Stimulated activated CD4-positive, alpha-beta T cell treated with anti-CD3 and anti-CD28 coated beads, Interleukin-12 subunit alpha, Interleukin-12 subunit beta, amount 100 ng/mL, for 4 hours (primary cell): ENCODE data around the gene NR6A1.
"Not testable (repeated sequence)": the region's sequence is repeated elsewhere in the genome, so short reads cannot be mapped to it uniquely, and the experiment has no call there.

Source experiments
- DNase-seq: peaks from one replicate; pipeline ENCODE4 v3.0.0-alpha.2; 2020

Gene NR6A1

DNA sequence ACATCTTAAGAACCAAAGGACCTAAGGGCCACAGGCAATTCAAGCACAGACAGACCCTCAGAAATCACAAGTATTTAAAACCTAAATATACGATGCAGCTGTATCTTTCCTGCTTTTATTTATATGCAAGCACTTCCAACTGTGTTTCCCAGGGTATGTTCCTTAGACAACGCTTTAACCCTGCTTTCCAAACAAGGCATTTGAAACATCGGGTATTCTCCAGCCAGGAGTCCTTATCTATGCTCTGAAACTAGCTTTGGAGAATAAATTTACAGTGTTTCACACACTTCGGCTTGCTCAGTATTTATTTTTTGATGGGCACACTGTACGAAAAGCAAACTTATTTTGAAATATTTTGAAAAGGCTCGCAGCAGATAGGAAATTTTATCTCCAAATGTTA lies 13.5 kb downstream of the NR6A1 start:
- no peak for DNase-seq

DNA sequence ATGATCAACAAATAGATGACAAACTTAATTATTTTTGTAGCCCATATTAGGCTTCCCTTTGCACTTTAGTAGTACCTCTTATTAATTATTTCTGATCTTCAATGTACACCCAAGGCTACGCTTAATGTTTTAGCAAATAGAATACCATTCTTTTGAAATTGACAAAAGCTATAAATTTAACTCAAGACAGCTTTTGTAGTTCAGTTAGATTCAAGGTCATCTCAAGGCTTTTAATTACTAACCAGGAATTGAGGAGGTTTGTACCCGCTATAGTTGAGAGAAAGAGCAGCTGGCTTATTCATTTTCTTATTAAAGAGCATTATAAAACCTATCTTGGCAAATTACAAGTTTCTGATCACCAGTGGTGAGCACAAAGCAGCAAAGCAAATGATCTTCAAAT lies 15.1 kb downstream of the NR6A1 start:
- no peak for DNase-seq

DNA sequence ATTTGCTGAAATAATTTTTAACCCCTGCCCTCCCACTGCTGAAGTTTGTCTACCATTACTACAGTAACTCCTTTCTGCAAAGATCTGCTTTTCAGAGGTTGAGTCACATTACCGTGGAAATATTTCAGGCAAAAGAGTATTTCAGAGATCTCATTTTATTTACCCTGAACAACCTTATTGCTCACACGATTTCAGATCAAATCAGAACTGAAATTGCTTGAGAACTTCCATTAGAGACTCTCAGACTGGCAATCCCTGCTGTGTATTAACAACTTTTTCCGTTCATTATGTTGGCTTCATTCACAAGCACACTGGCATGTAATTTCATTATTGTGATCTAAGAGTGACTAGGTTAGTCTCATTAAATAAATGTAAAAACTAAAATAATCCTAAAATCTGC lies 16.1 kb downstream of the NR6A1 start:
- no peak for DNase-seq

DNA sequence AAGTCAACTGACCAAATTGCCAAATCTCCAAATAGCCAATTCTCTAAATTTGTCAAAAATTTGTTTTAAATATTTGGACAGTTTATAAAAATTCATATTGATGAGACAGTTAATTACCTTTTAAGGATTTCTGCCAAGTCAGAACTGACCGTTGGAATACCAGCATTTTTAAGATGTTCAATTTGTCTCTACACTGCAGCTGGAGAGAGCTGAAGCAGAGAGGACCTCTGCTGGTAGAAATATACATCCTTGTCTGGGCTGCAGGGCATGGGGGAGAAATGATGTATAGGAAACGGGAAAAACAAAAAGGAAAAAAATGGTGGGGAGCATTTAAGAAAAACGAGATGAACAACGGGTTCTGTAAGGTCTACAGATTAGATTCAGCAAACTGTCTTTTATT lies 16.8 kb downstream of the NR6A1 start:
- no peak for DNase-seq

DNA sequence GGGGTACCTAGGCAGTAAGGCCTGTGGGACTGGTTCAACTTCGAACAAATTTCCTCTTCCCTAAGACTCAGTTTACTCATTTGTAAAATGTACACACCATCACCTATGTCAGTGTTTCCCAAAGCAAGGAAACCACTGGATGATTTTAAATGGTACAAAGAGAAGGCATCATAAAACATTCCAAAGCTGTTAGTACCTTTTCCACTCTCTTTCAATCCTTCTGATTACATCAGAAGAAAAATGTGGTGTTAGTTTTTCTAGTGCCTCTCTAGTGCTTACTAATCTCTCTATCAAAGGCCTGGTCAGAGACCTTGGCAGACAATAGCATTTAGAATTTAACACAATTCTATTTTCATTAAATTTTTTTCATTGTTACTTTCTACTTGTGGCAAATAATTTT lies 18.1 kb downstream of the NR6A1 start:
- DNase-seq, result no peak

DNA sequence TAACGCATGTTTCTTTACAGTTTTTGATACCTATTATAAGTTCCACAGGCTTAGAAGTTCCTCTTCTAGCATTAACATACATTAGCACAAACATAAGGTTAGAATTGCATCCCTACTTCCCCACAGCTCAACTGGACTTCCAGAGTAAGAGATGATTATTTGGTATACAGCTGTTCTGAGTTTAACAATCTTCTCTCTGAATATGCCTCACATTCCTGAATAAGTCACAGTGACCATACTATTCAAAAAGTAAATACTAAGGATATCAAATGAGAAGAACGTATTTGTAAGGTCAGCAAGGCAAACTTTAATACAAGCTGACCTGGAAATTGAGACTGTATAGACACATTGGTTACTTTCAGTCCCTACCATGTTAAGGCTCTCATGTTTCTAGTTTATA lies 21.3 kb downstream of the NR6A1 start:
- DNase-seq, result no peak

DNA sequence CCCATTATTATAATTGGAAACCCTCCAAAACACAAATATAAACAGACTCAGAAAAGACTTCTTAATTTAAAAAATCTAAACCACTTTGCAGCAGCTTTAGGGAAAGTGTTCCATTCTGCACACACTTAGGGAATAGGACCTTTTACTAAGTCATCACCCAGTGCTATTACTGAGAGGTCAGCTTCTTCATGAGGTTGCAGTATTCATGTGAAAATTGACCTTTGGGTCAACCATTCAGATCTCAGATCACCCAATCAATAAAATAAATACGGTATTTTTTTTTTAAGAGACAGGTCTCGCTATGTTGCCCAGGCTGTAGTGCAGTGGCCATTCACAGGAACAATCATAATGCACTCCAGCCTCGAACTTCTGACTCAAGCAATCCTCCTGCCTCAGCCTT lies 21.8 kb downstream of the NR6A1 start:
- DNase-seq, result no peak

DNA sequence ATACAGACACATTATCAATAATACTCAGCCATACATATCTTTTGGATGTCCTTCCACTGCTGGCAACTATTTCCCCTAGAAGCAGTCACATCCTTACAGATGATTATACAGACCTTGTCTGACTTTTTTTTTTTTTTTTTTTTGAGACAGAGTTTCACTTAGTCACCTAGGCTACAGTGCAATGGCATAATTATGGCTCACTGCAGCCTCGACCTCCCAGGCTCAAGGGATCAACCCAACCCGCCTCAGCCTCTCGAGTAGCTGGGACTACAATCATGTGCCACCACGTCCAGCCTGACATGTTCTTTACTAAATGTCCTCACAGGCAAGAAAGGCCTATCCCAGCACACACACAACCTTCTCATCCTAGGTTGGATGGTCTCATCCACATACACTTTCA lies 24.0 kb downstream of the NR6A1 start:
- no peak for DNase-seq

DNA sequence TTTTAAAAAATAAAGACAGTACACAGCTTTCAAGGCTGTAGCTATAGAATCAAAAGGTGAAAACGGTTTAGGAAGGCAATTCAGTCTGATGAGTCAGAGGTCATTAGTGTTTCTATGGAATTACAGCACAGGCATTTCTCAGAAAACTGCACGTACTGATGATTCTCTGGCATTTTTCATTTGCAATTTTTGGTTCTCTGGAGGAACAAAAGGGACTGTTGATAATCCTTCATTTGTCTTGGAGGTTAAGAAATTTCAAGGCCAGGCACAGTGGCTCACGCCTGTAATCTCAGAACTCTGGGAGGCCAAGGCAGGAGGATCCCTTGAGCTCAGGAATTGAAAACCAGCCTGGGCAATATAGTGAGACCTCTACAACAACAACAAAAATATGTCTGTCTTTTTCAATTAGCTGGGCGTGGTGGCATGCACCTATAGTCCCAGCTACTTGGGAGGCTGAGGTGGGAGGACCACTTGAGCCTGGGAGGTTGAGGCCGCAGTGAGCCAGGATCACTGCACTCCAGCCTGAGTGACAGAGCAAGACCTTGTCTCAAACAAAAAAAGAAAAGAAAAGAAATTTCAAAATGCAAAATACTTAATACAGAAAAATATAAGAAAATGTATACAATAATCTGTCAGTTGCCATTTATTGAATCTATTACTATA lies 27.3 kb downstream of the NR6A1 start:
- DNase-seq, result no peak

DNA sequence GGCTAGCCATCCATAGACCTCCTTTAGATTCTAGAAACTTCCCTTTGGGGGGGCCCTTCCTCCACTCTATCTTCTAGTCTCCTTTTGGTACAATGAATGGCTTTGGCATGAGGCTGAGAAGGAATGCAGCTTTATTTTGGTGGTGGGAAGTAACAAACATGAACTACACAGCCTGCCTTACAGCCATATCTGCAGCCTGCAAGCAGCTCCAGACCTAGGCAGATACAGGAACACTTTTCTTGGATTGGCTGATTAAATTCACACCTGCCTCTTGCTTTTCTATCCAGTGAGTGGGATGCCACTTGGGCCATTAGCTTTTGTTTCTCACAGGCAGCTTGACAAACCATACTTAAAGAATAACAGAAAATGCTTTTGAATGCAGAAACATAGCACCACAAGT lies 28.2 kb downstream of the NR6A1 start:
- DNase-seq, result no peak

DNA sequence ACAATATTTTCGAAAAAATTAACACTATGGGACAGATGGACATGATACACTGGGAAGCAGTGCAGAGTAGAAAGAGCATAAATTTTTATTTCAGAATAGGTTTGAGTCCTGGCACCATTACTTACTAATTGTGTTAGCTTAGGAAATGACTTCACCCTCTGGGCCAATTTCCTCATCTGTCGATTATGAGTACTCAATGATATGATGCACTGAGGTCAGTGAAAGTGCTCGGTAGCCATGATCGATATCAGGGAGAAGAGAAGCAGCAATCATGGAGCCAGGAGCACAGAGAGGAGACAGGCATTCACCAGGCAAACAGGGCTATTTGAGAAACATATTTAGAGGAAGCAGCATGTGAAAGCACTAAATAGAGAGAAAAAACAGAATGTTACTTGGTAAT lies 29.4 kb downstream of the NR6A1 start:
- no peak for DNase-seq

DNA sequence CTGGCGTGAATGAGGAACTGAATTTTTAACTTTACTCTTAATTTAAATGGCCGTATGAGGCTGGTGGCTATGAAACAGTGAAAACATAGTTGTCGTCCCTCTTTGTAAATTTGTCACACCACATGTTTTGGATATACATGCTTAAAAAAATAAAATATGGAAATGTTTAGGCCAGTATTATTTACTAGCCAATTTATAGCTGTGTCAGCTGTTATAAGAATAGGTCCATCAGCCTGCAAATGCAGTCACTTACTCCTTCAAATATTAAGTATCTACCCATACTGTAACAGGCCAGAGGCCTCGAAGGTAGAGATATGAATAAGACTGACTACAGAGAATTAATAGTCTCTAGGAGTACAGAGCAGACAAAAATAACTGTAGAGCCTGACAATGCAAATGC lies 30.0 kb downstream of the NR6A1 start:
- no peak for DNase-seq

DNA sequence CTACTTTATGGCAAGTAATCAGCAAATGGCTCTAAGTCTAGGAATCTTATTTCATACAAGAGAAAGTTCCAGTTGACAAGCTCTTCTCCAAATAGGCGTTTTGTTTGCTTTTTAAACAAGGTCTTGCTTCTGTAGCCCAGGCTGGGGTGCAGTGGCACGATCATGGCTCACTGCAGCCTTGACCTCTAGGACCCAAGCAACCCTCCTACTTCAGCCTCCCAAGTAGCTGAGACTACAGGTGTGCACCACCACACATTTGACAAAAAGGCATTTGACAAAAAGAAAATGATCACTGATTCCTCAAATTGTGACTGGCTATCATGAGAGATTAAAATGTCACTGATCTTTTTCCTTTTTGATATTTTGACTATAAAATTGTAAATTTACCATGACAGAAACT lies 31.8 kb downstream of the NR6A1 start:
- no peak for DNase-seq

DNA sequence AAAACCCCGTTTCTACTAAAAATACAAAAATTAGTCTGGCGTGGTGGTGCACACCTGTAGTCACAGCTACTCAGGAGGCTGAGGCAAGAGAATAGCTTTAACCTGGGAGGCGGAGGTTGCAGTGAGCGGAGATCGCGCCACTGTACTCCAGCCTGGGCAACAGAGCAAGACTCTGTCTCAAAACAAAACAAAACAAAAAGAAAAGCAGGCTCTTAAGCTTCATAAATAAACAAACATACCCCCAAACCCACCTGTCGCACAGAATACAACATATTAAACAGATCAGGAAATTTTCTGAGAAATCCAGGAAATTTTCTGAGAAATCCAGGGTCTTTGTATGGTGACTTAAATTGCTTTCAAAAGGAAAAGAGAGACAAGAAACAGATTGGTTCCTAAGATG lies 33.0 kb downstream of the NR6A1 start:
- not testable (repeated sequence) for DNase-seq

DNA sequence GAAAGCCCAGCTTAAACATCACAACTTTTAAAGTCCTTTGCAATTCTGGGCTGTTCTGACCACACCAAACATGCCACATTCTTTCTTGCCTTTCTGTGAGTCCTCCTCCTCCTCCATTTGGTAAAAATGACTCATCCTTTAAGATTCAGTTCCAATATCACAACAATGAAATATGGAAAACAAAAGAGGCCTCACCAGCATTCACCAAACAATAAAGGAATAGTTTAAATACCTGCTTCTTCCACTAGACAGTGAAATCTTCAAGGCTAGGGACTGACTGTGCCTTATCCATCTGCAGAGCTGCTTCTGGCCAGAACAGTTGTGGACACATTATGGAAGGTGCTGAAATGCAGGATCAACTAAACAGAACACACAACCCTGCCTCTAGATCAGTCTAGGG lies 36.0 kb downstream of the NR6A1 start:
- DNase-seq, result no peak

DNA sequence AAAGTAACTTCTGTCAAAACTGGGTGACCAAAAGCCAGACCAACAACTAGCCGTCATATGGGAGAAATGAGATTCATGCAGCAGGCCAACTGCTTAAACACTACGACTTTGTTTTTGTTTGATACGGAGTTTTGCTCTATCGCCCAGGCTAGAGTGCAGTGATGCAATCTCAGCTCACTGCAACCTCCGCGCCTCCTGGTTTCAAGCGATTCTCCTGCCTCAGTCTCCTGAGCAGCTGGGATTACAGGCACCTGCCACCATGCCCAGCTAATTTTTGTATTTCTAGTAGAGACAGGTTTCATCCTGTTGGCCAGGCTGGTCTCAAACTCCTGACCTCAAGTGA lies 36.4 kb downstream of the NR6A1 start:
- not testable (repeated sequence) for DNase-seq

DNA sequence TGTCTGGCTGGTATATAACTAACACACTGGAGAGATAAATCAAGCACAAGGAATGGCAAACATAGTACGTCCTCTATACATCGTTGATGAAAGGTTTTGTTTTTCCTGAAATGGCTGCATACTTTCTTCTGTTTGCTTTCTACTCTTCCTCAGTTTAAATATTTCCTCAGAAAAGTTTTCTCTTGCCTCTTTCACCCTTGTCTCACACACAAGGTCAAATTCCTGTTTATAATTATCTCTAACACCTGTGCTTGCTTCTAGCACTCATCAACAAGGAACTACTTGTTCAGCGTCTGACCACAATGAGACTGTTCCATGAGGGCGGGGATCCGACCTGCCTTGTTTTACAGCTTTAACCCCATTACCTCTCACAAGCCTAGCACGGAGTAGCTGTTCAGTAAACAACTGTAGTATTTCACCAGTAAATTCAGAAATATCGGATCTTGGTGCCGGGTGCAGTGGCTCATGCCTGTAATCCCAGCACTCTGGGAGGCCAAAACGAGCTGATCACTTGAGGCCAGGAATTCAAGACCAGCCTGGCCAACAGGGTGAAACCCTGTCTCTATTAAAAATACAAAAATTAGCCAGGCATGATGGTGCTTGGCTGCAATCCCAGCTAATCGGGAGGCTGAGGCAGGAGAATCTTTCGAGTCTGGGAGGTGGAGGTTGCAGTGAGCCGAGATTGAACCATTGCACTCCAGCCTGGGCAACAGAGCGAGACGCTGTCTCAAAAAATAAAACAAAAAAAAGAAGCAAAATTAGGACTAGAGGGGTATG lies 37.0 kb downstream of the NR6A1 start:
- no peak for DNase-seq

DNA sequence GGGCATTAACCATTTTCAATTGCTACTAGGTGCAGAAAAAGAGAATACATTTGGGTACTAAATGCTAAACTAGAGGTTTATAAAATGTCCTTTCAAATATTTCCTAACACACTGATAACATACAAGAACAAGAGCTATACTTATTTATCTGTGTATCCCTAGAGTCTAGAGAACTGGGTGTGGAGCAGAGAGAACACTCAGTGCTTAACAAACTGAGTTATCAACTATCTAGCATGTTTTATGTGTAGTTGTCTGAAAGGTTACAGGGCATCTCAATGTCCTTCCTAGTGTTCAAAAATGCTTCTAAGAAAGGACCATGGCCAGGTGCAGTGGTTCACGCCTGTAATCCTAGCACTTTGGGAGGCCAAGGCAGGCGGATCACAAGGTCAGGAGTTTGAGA lies 40.3 kb downstream of the NR6A1 start:
- no peak for DNase-seq

DNA sequence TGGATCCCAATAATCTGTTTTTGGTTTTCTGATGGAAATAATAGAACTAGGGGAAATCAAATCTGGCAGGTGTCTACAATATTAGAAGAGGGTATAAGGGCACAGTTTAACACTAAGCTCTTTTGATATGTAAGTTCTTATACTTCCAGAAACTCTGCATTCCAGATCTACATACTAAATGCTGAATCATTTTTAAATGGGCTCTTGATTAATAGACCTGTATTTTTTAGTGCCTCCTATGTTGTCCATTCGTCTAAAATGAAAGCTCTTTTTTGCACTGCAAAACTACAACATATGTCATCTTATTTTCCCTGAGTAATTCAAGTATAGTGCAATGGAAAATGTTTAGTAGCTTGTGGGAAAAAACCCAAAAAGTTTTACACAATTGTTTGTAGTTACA lies 44.2 kb downstream of the NR6A1 start:
- no peak for DNase-seq

DNA sequence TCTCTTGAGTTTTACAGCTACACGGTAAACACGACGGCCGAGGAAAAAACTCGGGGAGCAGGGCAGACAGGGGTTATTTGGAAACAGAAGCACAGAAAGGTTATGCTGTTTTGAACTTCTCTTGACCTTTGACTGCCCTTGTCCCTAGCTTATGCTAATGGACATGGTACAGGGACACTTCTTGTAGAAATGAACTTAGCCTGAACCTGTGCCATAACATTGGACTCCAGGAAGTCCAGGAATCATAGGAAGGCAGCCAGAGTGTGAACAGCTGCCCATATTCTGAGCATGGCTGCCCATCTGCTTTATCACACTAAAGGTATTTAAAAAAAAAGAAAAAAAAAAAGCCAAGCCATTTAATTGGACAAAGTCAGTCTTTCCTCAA lies 46.1 kb downstream of the NR6A1 start:
- DNase-seq, result no peak

DNA sequence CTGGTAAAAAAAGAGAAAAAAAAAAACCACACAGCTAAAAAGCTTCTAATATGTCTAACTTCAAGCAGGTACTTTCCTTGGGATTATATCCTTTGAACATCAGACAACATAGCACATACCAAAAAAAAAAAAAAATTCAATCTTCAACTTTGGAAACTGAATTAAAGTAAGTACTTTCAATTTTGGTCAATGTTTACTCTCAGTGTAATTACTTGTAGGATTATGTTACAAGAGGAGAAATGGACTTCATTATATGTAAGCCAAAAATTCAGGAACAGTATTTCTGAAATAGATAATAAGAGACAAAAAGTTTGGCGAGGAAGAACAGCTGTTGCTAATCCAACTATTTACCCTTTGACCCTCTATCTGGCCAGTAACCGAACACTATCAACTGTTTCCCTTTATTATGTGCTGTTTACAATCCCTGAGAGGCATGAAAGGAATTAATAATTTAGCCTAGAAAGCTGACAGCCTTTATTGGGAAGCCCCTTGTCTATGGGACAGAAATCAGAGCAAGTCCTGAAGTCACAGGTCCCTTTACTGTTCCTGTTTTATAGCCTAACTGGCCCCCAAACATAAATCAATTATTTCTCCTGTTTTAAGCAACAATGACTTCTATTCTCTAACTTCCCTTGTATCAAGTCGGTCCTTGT lies 46.6 kb downstream of the NR6A1 start:
- DNase-seq, result no peak

DNA sequence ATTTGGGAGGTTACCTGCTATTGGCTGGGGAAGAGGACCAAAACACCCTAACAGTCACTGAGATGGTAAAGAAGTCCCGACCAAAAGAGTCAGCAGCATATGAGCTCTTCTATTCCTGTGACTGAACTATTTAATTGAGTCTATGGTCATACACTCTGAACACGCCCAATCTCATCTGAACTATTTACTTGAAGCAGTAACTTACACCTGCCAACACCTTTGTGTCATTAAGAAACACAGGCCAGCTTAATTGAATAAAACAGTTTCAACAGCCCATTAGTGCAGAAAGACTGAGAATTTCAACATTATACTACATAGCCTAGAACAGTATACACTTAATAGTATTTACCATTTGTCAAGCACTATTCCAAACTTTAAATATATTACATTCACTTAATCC lies 47.8 kb downstream of the NR6A1 start:
- no peak for DNase-seq

DNA sequence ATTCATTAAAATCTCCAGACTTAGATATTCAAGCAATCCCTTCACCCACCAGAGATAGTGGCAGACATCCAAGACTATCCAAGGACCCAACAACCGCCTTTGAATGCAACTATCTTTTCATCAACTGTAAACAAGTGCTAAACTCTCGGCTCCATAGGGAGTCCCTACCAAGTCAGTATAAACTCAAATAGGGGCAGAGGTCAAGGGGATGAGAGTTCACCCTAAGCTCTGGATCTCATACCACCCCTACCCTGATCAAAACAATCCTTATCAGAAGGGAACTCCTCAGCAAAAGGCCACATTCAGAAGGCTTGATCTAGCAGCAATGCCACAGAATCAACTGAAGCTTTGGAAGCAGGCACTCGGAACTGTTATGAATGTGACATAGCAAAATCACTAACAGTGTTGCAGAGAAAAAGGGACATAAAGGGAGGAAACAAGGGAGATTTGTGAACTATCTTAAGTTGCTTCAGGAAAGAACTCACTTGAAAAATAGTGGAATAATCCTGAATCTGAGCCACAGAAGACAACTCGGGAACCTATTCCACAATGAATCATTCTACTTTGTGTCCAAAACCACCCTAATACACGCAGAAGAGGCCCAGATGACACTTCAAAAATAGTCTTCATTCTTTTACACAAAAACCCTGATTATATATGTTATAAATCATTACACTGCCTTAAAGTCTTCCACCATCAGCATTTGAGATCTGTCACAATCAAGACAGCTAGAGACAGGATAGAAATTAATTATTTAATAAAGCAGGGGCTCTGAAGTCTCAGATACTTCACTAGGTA lies 49.8 kb downstream of the NR6A1 start:
- no peak for DNase-seq
